IPS-18a (cell line): ENCODE results near the gene OVOL3.
"Not testable (repeated sequence)": the region's sequence is repeated elsewhere in the genome, so short reads cannot be mapped to it uniquely, and the experiment has no call there.

Experiments
- H3K27ac ChIP-seq: one replicate; pipeline ENCODE4 v1.5.1; 2013; ENCODE audit warnings: low read length
- H3K27me3 ChIP-seq: one replicate; pipeline ENCODE4 v1.6.1; 2013; ENCODE audit warnings: mild to moderate bottlenecking, low read length; ENCODE audit not compliant: control insufficient read depth, insufficient read depth
- H3K36me3 ChIP-seq: one replicate; pipeline ENCODE4 v1.6.1; 2013; ENCODE audit warnings: low read depth, low read length; ENCODE audit not compliant: control insufficient read depth
- H3K4me1 ChIP-seq: one replicate; pipeline ENCODE4 v1.6.1; 2013; ENCODE audit warnings: low read depth, low read length; ENCODE audit not compliant: control insufficient read depth
- H3K4me3 ChIP-seq: one replicate; pipeline ENCODE4 v1.5.1; 2013; ENCODE audit warnings: low read length
- H3K9ac ChIP-seq: one replicate; pipeline ENCODE4 v1.6.1; 2013; ENCODE audit warnings: mild to moderate bottlenecking, low read length, moderate library complexity
- H3K9me3 ChIP-seq: one replicate; pipeline ENCODE4 v1.6.1; 2013; ENCODE audit warnings: low read depth, low read length; ENCODE audit not compliant: control insufficient read depth

Gene OVOL3

DNA sequence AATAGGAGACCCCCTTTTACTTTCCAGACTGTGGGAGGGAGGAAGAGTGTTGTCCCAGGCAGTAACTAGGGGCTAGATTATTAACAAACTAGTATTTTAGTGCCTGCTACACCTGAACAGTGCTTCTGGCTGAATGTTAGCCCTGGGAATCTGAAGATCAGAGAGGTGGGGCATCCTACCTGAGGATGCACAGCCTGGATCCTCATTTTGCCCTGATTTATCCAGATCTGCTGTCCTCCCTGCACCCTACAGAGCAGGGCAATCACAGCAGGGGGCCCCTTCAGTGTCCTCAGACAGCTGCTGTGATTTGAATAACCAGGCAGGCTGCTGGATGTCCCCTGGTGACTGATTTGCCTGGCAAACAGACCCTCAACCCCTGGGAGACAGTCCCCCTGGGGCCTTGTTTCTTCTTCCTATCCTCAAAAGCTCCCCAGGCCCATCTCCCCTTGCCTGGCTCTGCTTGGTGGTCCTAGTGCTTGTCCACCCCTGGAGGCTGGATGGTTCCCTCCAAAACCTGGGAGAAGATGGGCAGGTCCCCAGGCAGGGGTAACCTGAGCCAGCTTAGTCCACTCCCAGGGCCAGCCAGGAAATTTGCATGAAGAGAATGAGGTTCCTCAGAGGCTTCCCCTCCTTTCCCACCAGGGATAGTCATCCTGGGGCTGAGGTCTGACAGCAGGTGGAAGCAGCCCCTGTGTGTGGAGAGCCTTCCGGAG is at the start of gene OVOL3:
OVOL3 (plus strand) TSS at position 657 of the 713 bp plus-strand sequence. CDS start 60 bp downstream, outside the sequence.
- no peak within 1 kb of the TSS for H3K9ac ChIP-seq

GRCh38 chr19:36061367-36061766 is 49.6 kb upstream of the OVOL3 start:
- Histone ChIP-seq H3K4me1 (no peaks in the 10 kb centered on the region), H3K27ac (no peak overlapping the region), H3K36me3 (peaks cover 54% of the 10 kb centered on the region), H3K27me3 (no peaks in the 10 kb centered on the region), H3K4me3 (no peak overlapping the region), H3K9ac (no peak overlapping the region), H3K9me3 (no peaks in the 10 kb centered on the region)

More for the DNA sequence above, at the start of gene OVOL3:
- H3K27ac ChIP-seq: no peak within 1 kb of the TSS
- H3K36me3 ChIP-seq: peaks cover 8% of the 10 kb centered on the region
- no peak within 1 kb of the TSS for H3K4me3 ChIP-seq
- peaks cover 6% of the 10 kb centered on the region for H3K4me1 ChIP-seq
- no peaks in the 10 kb centered on the region for H3K27me3 ChIP-seq
- no peaks in the 10 kb centered on the region for H3K9me3 ChIP-seq

GRCh38 chr19:36064826-36065225 is 46.1 kb upstream of the OVOL3 start:
- no peak overlapping the region for H3K4me3 ChIP-seq
- H3K27me3 ChIP-seq: no peaks in the 10 kb centered on the region
- H3K27ac ChIP-seq: no peak overlapping the region
- H3K9me3 ChIP-seq: no peaks in the 10 kb centered on the region
- no peak overlapping the region for H3K9ac ChIP-seq
- H3K4me1 ChIP-seq: no peaks in the 10 kb centered on the region
- H3K36me3 ChIP-seq: peaks cover 66% of the 10 kb centered on the region

DNA sequence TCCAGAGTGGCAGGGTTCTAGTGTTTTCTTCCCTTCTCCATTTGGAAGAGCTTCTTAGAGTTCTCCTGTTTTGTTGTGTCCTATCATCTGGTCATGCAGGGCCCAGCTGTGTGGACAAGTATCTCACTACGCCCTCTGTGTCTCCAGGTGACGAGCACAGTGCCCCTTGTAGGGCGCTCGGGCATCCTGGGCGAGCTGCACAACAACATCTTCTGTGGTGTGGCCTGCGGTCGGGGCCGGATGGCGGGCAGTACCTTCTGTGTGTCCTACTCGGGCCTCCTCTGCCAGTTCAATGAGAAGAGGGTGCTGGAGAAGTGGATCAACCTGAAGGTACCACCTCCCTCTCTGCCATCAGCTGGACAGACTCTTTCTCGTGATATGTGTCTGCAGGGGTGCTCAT is 43.3 kb upstream of the OVOL3 start:
- H3K27ac ChIP-seq: no peak overlapping the region
- no peak overlapping the region for H3K9ac ChIP-seq
- H3K27me3 ChIP-seq: no peaks in the 10 kb centered on the region
- peaks cover 65% of the 10 kb centered on the region for H3K36me3 ChIP-seq
- no peaks in the 10 kb centered on the region for H3K4me1 ChIP-seq
- no peaks in the 10 kb centered on the region for H3K9me3 ChIP-seq
- no peak overlapping the region for H3K4me3 ChIP-seq

- H3K9ac ChIP-seq, H3K27me3 ChIP-seq, H3K4me1 ChIP-seq, H3K27ac ChIP-seq, H3K9me3 ChIP-seq, H3K4me3 ChIP-seq: not testable (repeated sequence)
- peaks cover 70% of the 10 kb centered on the region for H3K36me3 ChIP-seq
These were observed 42.0 kb upstream of the OVOL3 start for GRCh38 chr19:36068810-36069499.

DNA sequence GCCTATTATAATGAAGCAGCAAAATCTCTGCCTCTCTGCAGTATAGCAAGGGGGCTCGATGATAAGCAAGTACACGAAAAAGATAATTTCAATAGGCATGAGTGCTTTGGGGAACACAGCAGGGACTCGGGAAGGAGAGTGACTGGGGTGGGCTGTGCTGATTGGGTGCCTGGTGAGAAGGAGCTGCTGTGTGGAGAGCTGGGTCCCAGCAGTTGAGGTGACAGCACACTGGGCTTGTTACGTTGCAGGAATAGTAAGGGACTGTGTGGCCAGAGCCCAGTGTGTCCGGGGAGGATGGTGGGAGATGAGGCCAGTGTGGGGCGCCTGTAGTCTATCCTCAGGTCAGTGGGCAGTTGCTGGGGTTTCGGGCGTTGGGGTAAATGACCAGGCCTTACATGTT is 38.9 kb upstream of the OVOL3 start:
- peaks cover 63% of the 10 kb centered on the region for H3K36me3 ChIP-seq
- no peak overlapping the region for H3K4me3 ChIP-seq
- no peaks in the 10 kb centered on the region for H3K4me1 ChIP-seq
- H3K27me3 ChIP-seq: no peaks in the 10 kb centered on the region
- H3K27ac ChIP-seq: no peak overlapping the region
- no peaks in the 10 kb centered on the region for H3K9me3 ChIP-seq
- no peak overlapping the region for H3K9ac ChIP-seq

DNA sequence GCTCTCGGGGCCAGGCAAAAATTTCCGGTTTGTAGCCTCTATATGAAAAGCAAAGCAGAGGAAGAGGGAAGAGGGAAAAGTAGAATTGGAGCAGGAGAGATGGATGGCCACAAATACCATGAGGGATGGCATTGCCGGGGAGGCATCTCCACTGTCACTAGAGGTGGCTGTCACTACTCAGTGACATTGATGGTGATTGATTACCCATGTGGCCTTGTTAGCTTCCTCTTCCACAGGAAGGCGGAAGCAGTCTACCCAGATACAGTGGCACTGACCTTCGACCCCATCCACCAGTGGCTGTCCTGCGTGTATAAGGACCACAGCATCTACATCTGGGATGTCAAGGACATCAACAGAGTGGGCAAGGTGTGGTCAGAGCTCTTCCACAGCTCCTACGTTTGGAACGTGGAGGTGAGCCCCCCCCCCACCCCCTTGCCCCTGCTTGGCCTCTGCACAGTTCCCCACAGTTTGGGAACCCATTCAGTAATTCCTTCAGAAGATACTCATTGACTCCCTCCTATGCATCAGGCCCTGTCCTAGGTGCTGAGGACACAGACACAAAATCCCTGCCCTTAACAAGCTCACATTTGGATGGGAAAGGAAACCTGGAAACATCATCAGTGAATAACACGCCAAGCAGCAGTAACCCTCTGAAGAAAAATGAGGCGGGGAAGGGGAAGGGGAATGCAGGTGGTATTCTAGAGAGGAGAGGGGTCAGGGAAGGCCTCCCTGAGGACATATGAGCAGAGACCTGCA is 37.6 kb upstream of the OVOL3 start:
- H3K9me3 ChIP-seq: no peaks in the 10 kb centered on the region
- peaks cover 62% of the 10 kb centered on the region for H3K36me3 ChIP-seq
- no peaks in the 10 kb centered on the region for H3K27me3 ChIP-seq
- H3K4me3 ChIP-seq: no peak overlapping the region
- no peaks in the 10 kb centered on the region for H3K4me1 ChIP-seq
- no peak overlapping the region for H3K9ac ChIP-seq
- H3K27ac ChIP-seq: no peak overlapping the region

DNA sequence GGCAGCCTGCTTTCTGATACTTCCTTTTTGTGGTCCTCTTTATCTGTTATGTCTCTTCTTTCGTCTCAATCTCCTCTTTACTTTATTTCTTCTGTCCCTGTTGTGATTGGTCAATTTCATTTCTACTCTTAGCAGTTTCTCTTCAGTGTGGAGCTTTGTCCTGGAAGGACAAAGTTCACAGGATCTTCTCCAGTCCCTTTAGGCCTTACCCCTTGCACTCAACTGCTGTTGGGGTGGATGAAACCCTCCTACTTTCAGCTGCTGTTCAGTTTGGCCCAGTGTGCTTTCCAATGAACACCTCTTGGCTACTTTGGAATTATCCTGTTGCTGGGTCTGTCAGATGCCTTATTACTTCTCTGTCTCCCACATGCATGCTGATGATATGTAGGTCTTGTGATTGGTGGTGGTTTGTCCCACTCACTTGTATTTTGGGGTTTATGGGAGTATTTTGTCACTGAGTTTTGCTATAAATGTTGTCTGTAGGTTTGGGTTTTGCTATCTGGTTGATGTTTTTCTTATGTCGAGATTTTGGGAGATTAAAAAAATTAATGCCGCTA is 31.5 kb upstream of the OVOL3 start:
- H3K9ac ChIP-seq: no peak overlapping the region
- peaks cover 68% of the 10 kb centered on the region for H3K36me3 ChIP-seq
- no peaks in the 10 kb centered on the region for H3K9me3 ChIP-seq
- no peak overlapping the region for H3K27ac ChIP-seq
- H3K4me3 ChIP-seq: no peak overlapping the region
- H3K4me1 ChIP-seq: no peaks in the 10 kb centered on the region
- no peaks in the 10 kb centered on the region for H3K27me3 ChIP-seq

- Histone ChIP-seq H3K9me3 (no peaks in the 10 kb centered on the region), H3K27me3 (no peaks in the 10 kb centered on the region), H3K4me1 (no peaks in the 10 kb centered on the region), H3K27ac (no peak overlapping the region), H3K4me3 (no peak overlapping the region), H3K36me3 (peaks cover 72% of the 10 kb centered on the region), H3K9ac (no peak overlapping the region)
These were observed 29.6 kb upstream of the OVOL3 start for GRCh38 chr19:36081385-36081784.

GRCh38 chr19:36081894-36082293 is 29.0 kb upstream of the OVOL3 start:
- H3K4me3 ChIP-seq: no peak overlapping the region

DNA sequence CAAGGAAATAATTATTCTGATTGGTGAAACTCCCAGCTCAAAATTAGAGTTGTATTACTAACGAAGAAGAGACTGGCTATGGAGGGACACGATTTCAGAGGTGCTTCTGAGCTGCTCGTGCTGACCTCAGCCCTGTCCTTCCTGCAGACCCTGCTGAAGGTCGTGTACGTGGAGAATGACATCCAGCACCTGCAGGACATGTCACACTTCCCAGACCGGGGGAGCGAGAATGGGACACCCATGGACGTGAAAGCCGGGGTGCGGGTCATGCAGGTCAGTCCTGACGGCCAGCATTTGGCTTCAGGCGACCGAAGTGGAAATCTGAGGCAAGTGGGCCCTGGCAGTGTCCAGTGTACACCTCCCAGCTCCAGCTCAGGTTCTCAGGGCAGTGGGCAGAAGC is 28.0 kb upstream of the OVOL3 start:
- Histone ChIP-seq H3K27ac (no peak overlapping the region), H3K4me1 (no peaks in the 10 kb centered on the region), H3K4me3 (no peak overlapping the region), H3K36me3 (peaks cover 72% of the 10 kb centered on the region), H3K9ac (no peak overlapping the region), H3K9me3 (no peaks in the 10 kb centered on the region), H3K27me3 (no peaks in the 10 kb centered on the region)

More at GRCh38 chr19:36081894-36082293, 29.0 kb upstream of the OVOL3 start:
- H3K4me1 ChIP-seq: no peaks in the 10 kb centered on the region
- no peak overlapping the region for H3K9ac ChIP-seq
- H3K9me3 ChIP-seq: no peaks in the 10 kb centered on the region
- no peak overlapping the region for H3K27ac ChIP-seq
- H3K36me3 ChIP-seq: peaks cover 77% of the 10 kb centered on the region
- H3K27me3 ChIP-seq: no peaks in the 10 kb centered on the region
